GM12891 (cell line): Measurements from ENCODE around the gene STPG1.

Experiments used
- POLR2A ChIP-seq: IDR thresholded peaks from 2 replicates; pipeline ENCODE4 v1.6.1; 2011; ENCODE audit warnings: low read depth, low read length, control low read depth
- TAF1 ChIP-seq: IDR thresholded peaks from 2 replicates; pipeline ENCODE4 v1.6.1; 2011; ENCODE audit warnings: low read depth, low read length, control low read depth

- TF ChIP-seq POLR2A (no peak), TAF1 (no peak)
Observed at GRCh38 chr1:24348196-24348595, 65.4 kb downstream of the STPG1 start.
